H1 (cell line): ENCODE data around the gene PALS2. TPM values are rescaled to one million over a fixed set of nuclear protein-coding genes. Genes with fewer than 3 reads are reported as not detected.

ENCODE experiments used
- CTCF ChIA-PET: fragments of 300-600 bp; sonication (Branson Sonifier 250); formaldehyde crosslinking; loops from one replicate; lab custom pipeline; 2021; ENCODE audit not compliant: partially characterized antibody; lab: Charles Lee
- POLR2A ChIA-PET: fragments of 300-600 bp; sonication (Branson Sonifier 250); formaldehyde crosslinking; loops from one replicate; lab custom pipeline; 2021; ENCODE audit warnings: inconsistent platforms; ENCODE audit not compliant: partially characterized antibody; lab: Charles Lee
- DNase-seq, 2 experiments: peaks; one replicate each; pipeline versions ENCODE4 v3.0.0 to v3.0.0-alpha.2; 2010 to 2022; ENCODE audit warnings: low spot score in 2 of 2, low read depth in 1 of 2, mixed read lengths in 1 of 2
- FAIRE-seq: peaks from 2 replicates; lab custom pipeline; 2011; peaks lifted over from hg19 to GRCh38; lab: Jason Lieb, UNC
- H2AFZ ChIP-seq: 2 replicates; pipeline ENCODE4 v1.8.1; 2012; ENCODE audit warnings: low read length, inconsistent platforms
- H2AK5ac ChIP-seq: 2 replicates; pipeline ENCODE4 v1.6.1; 2013; ENCODE audit warnings: low read depth, low read length
- H2BK120ac ChIP-seq: replicated peaks from 2 replicates; pipeline ENCODE3; 2013; ENCODE audit warnings: low read depth, low read length, inconsistent platforms
- H2BK12ac ChIP-seq: 2 replicates; pipeline ENCODE4 v1.6.1; 2013; ENCODE audit warnings: low read depth, low read length
- H2BK15ac ChIP-seq: 2 replicates; pipeline ENCODE4 v1.6.1; 2013; ENCODE audit warnings: low read length
- H2BK20ac ChIP-seq: 2 replicates; pipeline ENCODE4 v1.6.1; 2013; ENCODE audit warnings: low read length
- H2BK5ac ChIP-seq: 2 replicates; pipeline ENCODE4 v1.6.1; 2013; ENCODE audit warnings: low read depth, low read length
- H3K14ac ChIP-seq: 2 replicates; pipeline ENCODE4 v1.6.1; 2013; ENCODE audit warnings: inconsistent platforms; ENCODE audit not compliant: insufficient read length
- H3K18ac ChIP-seq: 2 replicates; pipeline ENCODE4 v1.6.1; 2013; ENCODE audit warnings: low read length; ENCODE audit errors: extremely low read depth
- H3K23ac ChIP-seq: 2 replicates; pipeline ENCODE4 v1.6.1; 2013; ENCODE audit warnings: inconsistent platforms; ENCODE audit not compliant: insufficient read length
- H3K23me2 ChIP-seq: 2 replicates; pipeline ENCODE4 v1.6.1; 2013; ENCODE audit warnings: low read depth, low read length
- H3K27ac ChIP-seq: 2 replicates; pipeline ENCODE4 v1.6.1; 2011; ENCODE audit warnings: low read depth, low read length, inconsistent platforms
- H3K27me3 ChIP-seq, 4 experiments: replicated peaks in 1 of 4; 1 replicate in 1 of 4; 2 replicates in 3 of 4; pipeline versions ENCODE4 v1.6.1 to v1.8.1; 2011 to 2013; ENCODE audit warnings: low read length in 3 of 4, mild to moderate bottlenecking in 3 of 4, inconsistent platforms in 2 of 4, mixed read lengths in 2 of 4, moderate library complexity in 1 of 4; ENCODE audit not compliant: control insufficient read depth in 3 of 4, insufficient read depth in 3 of 4; ENCODE audit errors: extremely low read depth in 1 of 4
- H3K36me3 ChIP-seq, 4 experiments: 2 replicates each; pipeline versions ENCODE4 v1.6.1 to v1.8.1; 2011 to 2013; ENCODE audit warnings: mild to moderate bottlenecking in 4 of 4, low read length in 3 of 4, moderate library complexity in 2 of 4, control low read depth in 1 of 4, inconsistent platforms in 1 of 4; ENCODE audit not compliant: insufficient read depth in 4 of 4, control insufficient read depth in 2 of 4
- H3K4ac ChIP-seq: replicated peaks from 2 replicates; pipeline ENCODE3; 2013; ENCODE audit warnings: low read length, low read depth, mixed read lengths, inconsistent platforms; ENCODE audit not compliant: insufficient read length
- H3K4me1 ChIP-seq, 4 experiments: replicated peaks in 1 of 4; 1 replicate in 1 of 4; 2 replicates in 3 of 4; pipeline versions ENCODE4 v1.6.1 to v1.8.1; 2011 to 2013; ENCODE audit warnings: low read length in 3 of 4, inconsistent platforms in 2 of 4, mixed read lengths in 1 of 4; ENCODE audit not compliant: insufficient read depth in 4 of 4, control insufficient read depth in 3 of 4
- H3K4me2 ChIP-seq, 2 experiments: 2 replicates each; pipeline versions ENCODE4 v1.6.1 to v1.8.1; 2011 to 2013; ENCODE audit warnings: low read depth in 2 of 2, low read length in 2 of 2, control low read depth in 1 of 2, inconsistent platforms in 1 of 2, mild to moderate bottlenecking in 1 of 2; ENCODE audit not compliant: insufficient read depth in 1 of 2
- H3K4me3 ChIP-seq, 4 experiments: fragments of 200-600, 300-600 bp in 1 of 4; sonication (generic), shearing (Covaris generic), sonication (Bioruptor Twin) in 1 of 4; 2 replicates each; pipeline versions ENCODE4 v1.5.1 to v1.8.1; 2011 to 2016; ENCODE audit warnings: low read length in 4 of 4, low read depth in 3 of 4, control low read depth in 2 of 4, inconsistent platforms in 2 of 4, mild to moderate bottlenecking in 2 of 4, mixed read lengths in 1 of 4, moderate library complexity in 1 of 4; ENCODE audit not compliant: insufficient read depth in 2 of 4; ENCODE audit errors: extremely low read depth in 1 of 4
- H3K56ac ChIP-seq: replicated peaks from 2 replicates; pipeline ENCODE3; 2013; ENCODE audit warnings: low read depth, mild to moderate bottlenecking, mixed read lengths, low read length, inconsistent platforms; ENCODE audit not compliant: insufficient read length
- H3K79me1 ChIP-seq: 2 replicates; pipeline ENCODE4 v1.6.1; 2013; ENCODE audit warnings: low read depth, low read length, control low read depth
- H3K79me2 ChIP-seq, 2 experiments: 2 replicates each; pipeline versions ENCODE4 v1.6.1 to v1.8.1; 2012 to 2013; ENCODE audit warnings: low read length in 2 of 2, mild to moderate bottlenecking in 2 of 2, inconsistent platforms in 1 of 2; ENCODE audit not compliant: insufficient read depth in 2 of 2, control insufficient read depth in 1 of 2
- H3K9ac ChIP-seq, 4 experiments: replicated peaks in 1 of 4; 1 replicate in 1 of 4; 2 replicates in 3 of 4; pipeline versions ENCODE4 v1.6.1 to v1.8.1; 2011 to 2013; ENCODE audit warnings: low read depth in 3 of 4, low read length in 3 of 4, control low read depth in 2 of 4, mild to moderate bottlenecking in 2 of 4, moderate library complexity in 2 of 4, inconsistent platforms in 1 of 4; ENCODE audit errors: extremely low read depth in 1 of 4
- H3K9me3 ChIP-seq, 2 experiments: 2 replicates each; pipeline versions ENCODE4 v1.6.1 to v1.8.1; 2012 to 2013; ENCODE audit warnings: mild to moderate bottlenecking in 2 of 2, moderate library complexity in 2 of 2, control low read depth in 1 of 2, inconsistent platforms in 1 of 2, low read depth in 1 of 2, low read length in 1 of 2, mixed read lengths in 1 of 2; ENCODE audit not compliant: insufficient read depth in 2 of 2
- H4K20me1 ChIP-seq, 2 experiments: replicated peaks in 1 of 2; 2 replicates each; pipeline versions ENCODE3 to v1.8.1; 2011 to 2013; ENCODE audit warnings: inconsistent platforms in 2 of 2, low read length in 2 of 2, mild to moderate bottlenecking in 1 of 2; ENCODE audit not compliant: insufficient read depth in 2 of 2, control insufficient read depth in 1 of 2
- H4K5ac ChIP-seq: 2 replicates; pipeline ENCODE4 v1.6.1; 2013; ENCODE audit warnings: low read length, low read depth, mixed read lengths, inconsistent platforms; ENCODE audit not compliant: insufficient read length
- H4K8ac ChIP-seq: 2 replicates; pipeline ENCODE4 v1.8.0; 2013; ENCODE audit warnings: mild to moderate bottlenecking, moderate library complexity, low read length, inconsistent platforms; ENCODE audit not compliant: insufficient read depth; ENCODE audit errors: extremely low read depth
- H4K91ac ChIP-seq: replicated peaks from 2 replicates; pipeline ENCODE3; 2013; ENCODE audit warnings: low read length, mixed read lengths, inconsistent platforms; ENCODE audit not compliant: insufficient read length
- BCL11A ChIP-seq, 2 experiments: IDR thresholded peaks; one replicate each; pipeline ENCODE4 v1.6.1; 2011; ENCODE audit warnings: low read depth in 2 of 2, low read length in 2 of 2, mild to moderate bottlenecking in 2 of 2
- CHD2 ChIP-seq: IDR thresholded peaks from 2 replicates; pipeline ENCODE4 v1.6.1; 2012; ENCODE audit warnings: low read length, improper control_type of control experiment
- EZH2 ChIP-seq: fragments of 200-600 bp; sonication (generic); IDR thresholded peaks from 2 replicates; pipeline ENCODE4 v1.7.1; 2012; ENCODE audit warnings: low read depth, mild to moderate bottlenecking, moderate library complexity, low read length, inconsistent platforms; ENCODE audit not compliant: severe bottlenecking
- GABPA ChIP-seq: IDR thresholded peaks from 2 replicates; pipeline ENCODE4 v1.6.1; 2011; ENCODE audit warnings: mild to moderate bottlenecking, low read length, moderate library complexity, borderline replicate concordance; ENCODE audit not compliant: insufficient read depth
- SIRT6 ChIP-seq: IDR thresholded peaks from one replicate; pipeline ENCODE4 v1.7.1; 2012; ENCODE audit warnings: low read length, inconsistent platforms
- SRF ChIP-seq: IDR thresholded peaks from 2 replicates; pipeline ENCODE4 v1.6.1; 2011; ENCODE audit warnings: mild to moderate bottlenecking, low read depth, low read length, moderate library complexity
- TAF1 ChIP-seq: IDR thresholded peaks from 2 replicates; pipeline ENCODE4 v1.6.1; 2011; ENCODE audit warnings: mild to moderate bottlenecking, low read depth, low read length
- TEAD4 ChIP-seq: IDR thresholded peaks from 2 replicates; pipeline ENCODE4 v1.6.1; 2012; ENCODE audit warnings: low read depth, low read length, inconsistent platforms, mixed read lengths
- WGBS, 2 experiments: shearing (Covaris generic) in 1 of 2; methylation state at CpG; one replicate each; pipeline versions ENCODE4 v1.1.6 to v1.1.7; 2013 to 2015; ENCODE audit warnings: low lambda C conversion rate in 2 of 2, mixed read lengths in 2 of 2, inconsistent platforms in 1 of 2, low coverage in 1 of 2, missing lambda C conversion rate in 1 of 2; ENCODE audit not compliant: insufficient replicate concordance in 2 of 2, insufficient coverage in 1 of 2, insufficient read length in 1 of 2; ENCODE audit errors: extremely low coverage in 1 of 2, missing lambda C conversion rate in 1 of 2; 5-methylcytosine and 5-hydroxymethylcytosine counted together
- polyA plus RNA-seq, 7 experiments: library from polyadenylated mRNA; depleted of rRNA in 3 of 7; stranded (reverse) in 5 of 7; unstranded in 2 of 7; fragments of >200 nt in 5 of 7; fragments of 200-250 nt in 2 of 7; gene quantifications; 1 replicate in 5 of 7; 2 replicates in 1 of 7; 4 replicates in 1 of 7; pipeline versions ENCODE4 v1.2.1 to v1.2.3, GENCODE V29; 2011 to 2013; ENCODE audit warnings: missing spikeins in 2 of 7, mixed read lengths in 2 of 7
- total RNA-seq: library from RNA; stranded (reverse); fragmentation: NEBNext Ultra II Directional; extraction: Animal tissue kit (Norgen Biotek cat#: 25700); gene quantifications from 2 replicates; pipeline ENCODE4 v1.2.1, GENCODE V29; 2021

Gene PALS2
- total and polyA plus RNA-seq, 2 of the 8 experiments (the other 6 are each of a cell fraction or from before 2014, with no cell fraction given), result 10.4 to 98.3 TPM

DNA sequence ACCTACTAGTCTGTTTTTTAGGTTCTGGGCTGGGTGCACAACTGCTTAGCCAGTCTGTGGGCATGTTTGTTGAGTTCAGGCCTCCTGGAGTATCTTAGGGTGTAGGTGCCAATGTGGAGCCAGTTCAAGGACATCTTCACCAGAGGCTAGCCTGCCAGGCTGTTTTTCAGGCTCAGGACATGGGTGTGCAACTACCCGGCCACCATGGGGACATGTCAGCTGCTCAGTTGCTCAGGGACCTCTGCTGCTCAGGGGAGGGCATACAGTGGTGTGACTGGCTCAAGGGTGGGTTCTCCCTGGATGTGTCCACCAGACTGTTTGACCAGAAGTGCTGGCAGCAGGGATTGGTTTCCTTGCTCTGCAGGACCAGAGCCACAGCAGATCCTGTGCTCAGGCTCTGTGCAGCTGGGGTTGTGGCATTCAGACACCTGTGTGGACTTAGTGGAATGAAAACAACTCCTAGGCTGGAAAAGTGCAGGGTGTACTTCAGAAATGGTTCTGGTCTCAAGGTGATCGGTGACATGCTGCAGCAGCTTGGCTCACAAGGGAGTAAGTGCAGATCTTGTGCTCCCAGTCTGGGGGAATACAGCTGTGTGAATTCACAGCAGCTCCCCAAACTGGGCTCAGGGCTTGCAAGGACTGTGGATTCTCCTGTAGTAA, 44.8 kb downstream of the PALS2 start:
- H3K27me3 ChIP-seq, result no peaks in the 10 kb centered on the region
- H3K23me2 ChIP-seq, result no peaks in the 10 kb centered on the region
- no peak overlapping the region for H3K56ac ChIP-seq
- H2BK120ac ChIP-seq, result no peak overlapping the region
- H2BK20ac ChIP-seq, result no peak overlapping the region
- no peaks in the 10 kb centered on the region for H3K36me3 ChIP-seq
- DNase-seq (no peak), FAIRE-seq (no peak)
- H3K79me2 ChIP-seq, result peaks cover 6 to 97% of the 10 kb centered on the region in 2 experiments; a peak in 3 of 4 replicates
- no peak overlapping the region for H3K18ac ChIP-seq
- no peak overlapping the region for H4K5ac ChIP-seq
- peaks cover 14% of the 10 kb centered on the region for H3K79me1 ChIP-seq
- WGBS, 2 experiments, result 73% methylated on average over 2 of the region's 2 CpGs; no CpG with 5 or more reads in 1 of the 2 experiments
- no peak overlapping the region for H3K4ac ChIP-seq
- H4K8ac ChIP-seq, result no peak overlapping the region; the same call in 1 of the 2 replicates
- ChIA-PET POLR2A (interaction anchor here (0.7 kb wide), 1 partner anchor 14 kb away, joined by 3 read pairs; no protein-coding TSS in a partner anchor), CTCF (interaction anchor here (0.5 to 1.1 kb wide), 2 partner anchors 19 to 21 kb away, joined by 3 read pairs; no protein-coding TSS in a partner anchor)
- 0 out of 2 replicates have a peak overlapping the region, but pooled peaks have one; percentile 21 for H2BK15ac ChIP-seq
- H4K91ac ChIP-seq, result no peak overlapping the region
- 0 out of 2 replicates have a peak overlapping the region, but pooled peaks have one; percentile 49 for H2BK5ac ChIP-seq
- H3K23ac ChIP-seq, result no peak overlapping the region
- peak overlapping the region; percentile 68 for H2BK12ac ChIP-seq
- no peak overlapping the region for H3K14ac ChIP-seq
- no peaks in the 10 kb centered on the region for H3K9me3 ChIP-seq
- H3K4me3 ChIP-seq, result no peak overlapping the region
- H3K4me2 ChIP-seq, result no peak overlapping the region
- H3K9ac ChIP-seq, result no peak overlapping the region; a peak in 1 of 7 replicates
- peaks cover 0 to 10% (median 0%) of the 10 kb centered on the region in 4 experiments; a peak in 3 of 7 replicates for H3K4me1 ChIP-seq
- H3K27ac ChIP-seq, result no peak overlapping the region
- H2AK5ac ChIP-seq, result peak overlapping the region; percentile 95
- TF ChIP-seq GABPA, result no peak
- no peak for TF ChIP-seq TAF1
- no peak for TF ChIP-seq TEAD4
- no peak for TF ChIP-seq SIRT6
- TF ChIP-seq CHD2, result no peak
- TF ChIP-seq EZH2, result no peak
- no peak for TF ChIP-seq SRF
- no peak for TF ChIP-seq BCL11A (IDR thresholded peaks at IDR 0.05; ENCODE audit: low read depth in 2 of 2, low read length in 2 of 2)
- TF ChIP-seq, all 59 proteins: peak for 0
- Histone ChIP-seq H4K20me1 (peaks cover 2 to 11% of the 10 kb centered on the region in 2 experiments), H2AFZ (no peak overlapping the region)
